Activated CD8-positive, alpha-beta memory T cell treated with anti-CD3 and anti-CD28 coated beads, Interleukin-2, amount 10 ng/mL, durations not matched to agents 7 days and 5 days (primary cell): ENCODE measurements around the gene ZNF521. TPM values are rescaled to one million over a fixed set of nuclear protein-coding genes. Genes with fewer than 3 reads are reported as not detected.

Experiments used
- ATAC-seq: fragments of 150-1000 bp; cut with Tn5 transposase; one replicate; pipeline ENCODE4 v1.10.0; 2021; ENCODE audit warnings: moderate library complexity
- CTCF ChIA-PET: fragments of 350-600 bp; sonication (Branson Sonifier 250); formaldehyde crosslinking; loops from one replicate; lab custom pipeline; 2021; ENCODE audit warnings: antibody characterized with exemption; lab: Charles Lee
- DNase-seq: peaks from one replicate; pipeline ENCODE4 v3.0.0-alpha.2; 2020
- H3K27ac Mint-ChIP-seq: one replicate; pipeline ENCODE4 v1.8.0; 2021; ENCODE audit warnings: mild to moderate bottlenecking, mixed read lengths
- H3K27me3 Mint-ChIP-seq: one replicate; pipeline ENCODE4 v1.8.0; 2021; ENCODE audit warnings: mixed read lengths
- H3K36me3 Mint-ChIP-seq: one replicate; pipeline ENCODE4 v1.8.0; 2021; ENCODE audit warnings: mild to moderate bottlenecking, mixed read lengths
- H3K4me1 Mint-ChIP-seq: one replicate; pipeline ENCODE4 v1.8.0; 2021; ENCODE audit warnings: mixed read lengths
- H3K4me3 Mint-ChIP-seq: one replicate; pipeline ENCODE4 v1.8.0; 2021; ENCODE audit warnings: mild to moderate bottlenecking, moderate library complexity, mixed read lengths
- H3K9me3 Mint-ChIP-seq: one replicate; pipeline ENCODE4 v1.8.0; 2022; ENCODE audit warnings: low read depth, mixed read lengths
- total RNA-seq, 2 experiments: library from RNA; stranded (reverse); gene quantifications; one replicate each; pipeline ENCODE4 v1.2.3, GENCODE V29; 2021

The ZNF521 gene
- total RNA-seq, 2 experiments from 2014 or later = not detected

GRCh38 chr18:25019931-25020330 lies 332.0 kb downstream of the ZNF521 start:
- ATAC-seq (no peak), DNase-seq (no peak)
- no peaks in the 10 kb centered on the region for H3K27me3 Mint-ChIP-seq
- peaks cover 5% of the 10 kb centered on the region for H3K9me3 Mint-ChIP-seq
- H3K4me1 Mint-ChIP-seq = no peaks in the 10 kb centered on the region
- CTCF ChIA-PET = no interaction called here
- H3K4me3 Mint-ChIP-seq = no peak overlapping the region
- H3K27ac Mint-ChIP-seq = no peak overlapping the region
- no peaks in the 10 kb centered on the region for H3K36me3 Mint-ChIP-seq

GRCh38 chr18:25019086-25019860 lies 332.7 kb downstream of the ZNF521 start:
- Mint-ChIP-seq H3K9me3 (peaks cover 6% of the 10 kb centered on the region), H3K36me3 (no peaks in the 10 kb centered on the region), H3K4me1 (no peaks in the 10 kb centered on the region), H3K4me3 (no peak overlapping the region), H3K27ac (no peak overlapping the region), H3K27me3 (no peaks in the 10 kb centered on the region)
- DNase-seq (no peak), ATAC-seq (no peak)
- CTCF ChIA-PET = no interaction called here

- no peaks in the 10 kb centered on the region for H3K27me3 Mint-ChIP-seq
- H3K4me1 Mint-ChIP-seq = no peaks in the 10 kb centered on the region
- no peaks in the 10 kb centered on the region for H3K36me3 Mint-ChIP-seq
- no peak for DNase-seq
- peaks cover 6% of the 10 kb centered on the region for H3K9me3 Mint-ChIP-seq
- ATAC-seq = no peak
- CTCF ChIA-PET = interaction anchor here (0.9 kb wide), 1 partner anchor 25 kb away, joined by 3 read pairs; no protein-coding TSS in a partner anchor
- no peak overlapping the region for H3K4me3 Mint-ChIP-seq
- no peak overlapping the region for H3K27ac Mint-ChIP-seq
Observed at GRCh38 chr18:25016666-25017065, 335.3 kb downstream of the ZNF521 start.

- no peak for ATAC-seq
- H3K4me1 Mint-ChIP-seq = no peaks in the 10 kb centered on the region
- H3K27me3 Mint-ChIP-seq = no peaks in the 10 kb centered on the region
- H3K4me3 Mint-ChIP-seq = no peak overlapping the region
- no peak overlapping the region for H3K27ac Mint-ChIP-seq
- DNase-seq = no peak
- peaks cover 6% of the 10 kb centered on the region for H3K9me3 Mint-ChIP-seq
- no peaks in the 10 kb centered on the region for H3K36me3 Mint-ChIP-seq
- CTCF ChIA-PET = no interaction called here
Observed at GRCh38 chr18:25016181-25016580, 335.8 kb downstream of the ZNF521 start.
